Suprapubic skin (tissue), 4 donors: ENCODE results near the gene PDYN. TPM values are rescaled to one million over a fixed set of nuclear protein-coding genes. Genes with fewer than 3 reads are reported as not detected.

Source experiments
- DNase-seq, 2 donors: peaks; one replicate each; pipeline ENCODE4 v3.0.0-alpha.2; 2019; ENCODE audit warnings: low spot score in 2 of 2
- H3K27ac ChIP-seq: fragments of 200-600 bp; sonication (generic); one replicate; pipeline ENCODE4 v1.5.1; 2019
- H3K27me3 ChIP-seq: fragments of 200-600 bp; sonication (generic); one replicate; pipeline ENCODE4 v1.5.1; 2019
- H3K36me3 ChIP-seq: fragments of 200-600 bp; sonication (generic); one replicate; pipeline ENCODE4 v1.5.1; 2019
- H3K4me1 ChIP-seq: fragments of 200-600 bp; sonication (generic); one replicate; pipeline ENCODE4 v1.5.1; 2019
- H3K4me3 ChIP-seq: fragments of 200-600 bp; sonication (generic); one replicate; pipeline ENCODE4 v1.5.1; 2019; ENCODE audit warnings: mild to moderate bottlenecking
- H3K9me3 ChIP-seq: fragments of 200-600 bp; sonication (generic); one replicate; pipeline ENCODE4 v1.5.1; 2019
- EP300 ChIP-seq: sonication (generic); formaldehyde crosslinking; IDR thresholded peaks from one replicate; pipeline ENCODE4 v1.6.1; 2017; ENCODE audit warnings: antibody characterized with exemption
- POLR2A ChIP-seq, 2 donors: fragments of 450-650 bp; IDR thresholded peaks; one replicate each; pipeline ENCODE4 v1.6.1; 2017; ENCODE audit warnings: antibody characterized with exemption in 2 of 2, mild to moderate bottlenecking in 2 of 2, moderate library complexity in 2 of 2
- POLR2AphosphoS5 ChIP-seq, 3 donors: sonication (generic); formaldehyde crosslinking; IDR thresholded peaks; one replicate each; pipeline ENCODE4 v1.6.1; 2017; ENCODE audit warnings: antibody characterized with exemption in 3 of 3
- WGBS: methylation state at CpG from one replicate; pipeline ENCODE4 v1.1.5; 2018; 5-methylcytosine and 5-hydroxymethylcytosine counted together
- total RNA-seq, 4 donors: library from RNA; depleted of rRNA; stranded (reverse); fragments of >200 nt; gene quantifications; one replicate each; pipeline ENCODE4 v1.1.0, GENCODE V29; 2016
- TF ChIP-seq, protein P1 (sequence below), 2 donors: fragments of 200-600 bp in 1 of 2; fragments of 450-650 bp in 1 of 2; sonication (generic) in 1 of 2; IDR thresholded peaks; one replicate each; pipeline ENCODE4 v1.5.1; 2016 to 2019; ENCODE audit warnings: antibody characterized with exemption in 2 of 2, mild to moderate bottlenecking in 1 of 2, moderate library complexity in 1 of 2

PDYN gene
- total RNA-seq, 4 donors from 2014 or later: not detected

DNA sequence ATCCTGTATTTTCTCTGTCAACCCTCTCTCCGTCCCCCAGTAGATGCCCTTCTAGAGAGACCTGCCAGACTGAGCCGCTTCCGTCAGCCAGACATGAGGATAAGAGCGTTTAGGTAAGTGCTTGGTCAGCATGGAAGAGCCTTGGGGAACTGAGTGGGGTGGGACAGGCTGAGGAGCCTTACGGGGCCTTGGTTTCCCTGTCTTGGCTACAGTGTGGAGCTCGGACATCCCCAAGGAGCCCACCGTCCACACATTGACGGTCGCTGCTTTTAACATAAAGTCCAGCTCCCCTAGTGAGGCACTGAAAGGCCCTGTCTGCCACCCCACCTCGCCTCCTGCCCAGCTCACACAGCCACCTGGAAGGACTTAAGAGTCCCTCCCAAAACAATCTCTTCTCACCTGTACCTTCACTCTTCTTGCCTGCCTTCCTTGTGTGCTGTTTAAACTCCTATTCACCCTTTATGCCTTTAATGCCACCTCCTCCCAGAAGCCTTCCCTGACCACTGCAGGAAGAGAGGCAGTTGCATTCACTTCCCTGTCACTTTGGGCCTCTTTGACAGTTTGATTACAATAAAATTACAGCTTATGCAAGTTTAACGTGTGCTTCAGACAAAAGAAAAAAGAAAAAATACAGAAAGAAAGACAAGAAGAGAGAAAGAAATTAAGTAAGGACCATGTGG is 42.3 kb downstream of the PDYN start:
- 81% methylated on average over 11 of the region's 11 CpGs for WGBS
- Histone ChIP-seq H3K36me3 (no peaks in the 10 kb centered on the region), H3K27ac (no peak overlapping the region), H3K27me3 (no peaks in the 10 kb centered on the region), H3K9me3 (no peaks in the 10 kb centered on the region), H3K4me1 (peaks cover 14% of the 10 kb centered on the region), H3K4me3 (no peak overlapping the region)
- TF ChIP-seq EP300 (no peak), POLR2AphosphoS5 (IDR thresholded peaks at IDR 0.05) (no peak), POLR2A (IDR thresholded peaks at IDR 0.05) (no peak)
- TF ChIP-seq, protein P1, sequence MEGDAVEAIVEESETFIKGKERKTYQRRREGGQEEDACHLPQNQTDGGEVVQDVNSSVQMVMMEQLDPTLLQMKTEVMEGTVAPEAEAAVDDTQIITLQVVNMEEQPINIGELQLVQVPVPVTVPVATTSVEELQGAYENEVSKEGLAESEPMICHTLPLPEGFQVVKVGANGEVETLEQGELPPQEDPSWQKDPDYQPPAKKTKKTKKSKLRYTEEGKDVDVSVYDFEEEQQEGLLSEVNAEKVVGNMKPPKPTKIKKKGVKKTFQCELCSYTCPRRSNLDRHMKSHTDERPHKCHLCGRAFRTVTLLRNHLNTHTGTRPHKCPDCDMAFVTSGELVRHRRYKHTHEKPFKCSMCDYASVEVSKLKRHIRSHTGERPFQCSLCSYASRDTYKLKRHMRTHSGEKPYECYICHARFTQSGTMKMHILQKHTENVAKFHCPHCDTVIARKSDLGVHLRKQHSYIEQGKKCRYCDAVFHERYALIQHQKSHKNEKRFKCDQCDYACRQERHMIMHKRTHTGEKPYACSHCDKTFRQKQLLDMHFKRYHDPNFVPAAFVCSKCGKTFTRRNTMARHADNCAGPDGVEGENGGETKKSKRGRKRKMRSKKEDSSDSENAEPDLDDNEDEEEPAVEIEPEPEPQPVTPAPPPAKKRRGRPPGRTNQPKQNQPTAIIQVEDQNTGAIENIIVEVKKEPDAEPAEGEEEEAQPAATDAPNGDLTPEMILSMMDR (IDR thresholded peaks at IDR 0.05): no peak
- DNase-seq: peak in 1 of 2 donors; percentile 43

DNA sequence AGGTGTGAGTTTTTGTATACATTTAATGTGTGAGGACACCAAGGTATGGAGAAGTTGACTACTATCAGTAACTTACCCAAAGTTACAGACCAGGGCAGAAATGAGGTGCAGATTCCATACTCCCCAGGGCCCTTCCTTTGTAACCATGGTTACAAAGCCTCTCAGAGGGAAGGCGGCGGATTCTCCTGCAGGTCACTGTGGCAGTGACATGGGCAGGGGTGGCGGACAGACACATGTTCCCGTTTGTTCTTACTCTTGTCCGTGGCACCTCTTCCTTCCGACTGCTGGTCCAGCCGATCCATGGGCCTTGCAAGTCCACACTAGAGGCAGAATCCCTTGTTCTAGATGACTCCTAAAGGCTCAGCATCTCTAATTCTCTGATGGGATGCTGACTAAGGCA is 43.0 kb downstream of the PDYN start:
- no peak for TF ChIP-seq POLR2A (IDR thresholded peaks at IDR 0.05)
- no peak for TF ChIP-seq EP300
- Histone ChIP-seq H3K36me3 (no peaks in the 10 kb centered on the region), H3K9me3 (no peaks in the 10 kb centered on the region), H3K27me3 (no peaks in the 10 kb centered on the region), H3K4me3 (no peak overlapping the region), H3K4me1 (peaks cover 22% of the 10 kb centered on the region), H3K27ac (no peak overlapping the region)
- peak; percentile 29 to 41 for DNase-seq
- WGBS: 95% methylated on average over 7 of the region's 7 CpGs

DNA sequence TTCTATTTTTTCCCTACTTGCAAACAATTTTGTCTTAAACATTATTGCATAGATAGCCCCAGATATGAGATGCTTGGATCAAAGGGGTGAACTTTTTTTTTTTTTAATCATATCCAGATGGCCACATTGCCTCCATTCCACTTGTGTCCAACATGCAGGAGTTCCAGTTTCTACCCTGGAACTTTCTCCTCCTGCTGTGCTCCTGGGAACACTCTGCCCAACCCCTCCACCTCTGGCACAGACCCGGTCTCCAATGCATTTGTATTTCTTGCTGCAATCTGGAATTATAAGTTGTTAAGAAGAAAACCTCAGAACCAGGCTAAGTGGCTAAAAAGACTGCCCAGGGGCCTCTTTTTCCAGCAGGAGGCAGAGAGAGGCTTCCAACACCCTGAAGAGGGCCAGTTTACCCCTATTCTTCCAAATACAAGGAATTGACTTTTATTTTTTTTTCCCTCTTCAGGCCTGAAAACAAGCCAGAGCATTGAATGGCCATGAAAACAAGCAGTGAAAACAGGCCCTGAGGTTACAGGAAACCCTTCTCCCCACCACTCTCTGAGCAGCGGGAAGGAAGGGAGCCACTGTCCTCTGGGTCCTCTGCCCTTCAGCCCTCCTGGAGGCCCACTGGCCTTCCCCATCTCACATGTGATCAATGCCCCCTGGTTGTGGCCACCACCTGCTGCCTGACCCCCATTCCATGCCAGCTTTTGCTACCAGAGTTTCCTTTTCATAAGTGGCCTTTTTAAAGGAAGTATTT is 44.3 kb downstream of the PDYN start:
- peak; percentile 56 to 64 for DNase-seq

DNA sequence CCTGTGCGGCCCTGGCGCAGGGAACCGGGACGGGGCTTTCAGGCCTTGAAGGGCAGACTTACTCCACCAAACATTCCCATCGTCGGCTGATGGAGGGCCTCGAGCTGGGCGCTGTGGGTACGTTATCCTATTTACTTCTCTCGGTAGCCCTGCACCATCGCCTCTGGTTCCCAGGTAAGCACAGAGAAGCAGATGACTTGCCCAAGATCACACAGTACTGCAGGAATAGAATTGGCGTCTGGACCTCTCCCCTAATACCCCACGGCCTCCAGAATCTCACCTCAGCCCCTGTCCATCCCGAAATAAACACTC is 46.4 kb downstream of the PDYN start:
- H3K4me1 ChIP-seq: peaks cover 54% of the 10 kb centered on the region
- DNase-seq: peak in 1 of 2 donors; percentile 77
- WGBS: 80% methylated on average over 13 of the region's 14 CpGs
- TF ChIP-seq POLR2A (IDR thresholded peaks at IDR 0.05) (no peak), POLR2AphosphoS5 (IDR thresholded peaks at IDR 0.05) (no peak), EP300 (no peak)
- TF ChIP-seq, protein P1 (IDR thresholded peaks at IDR 0.05): no peak
- no peaks in the 10 kb centered on the region for H3K27me3 ChIP-seq
- no peaks in the 10 kb centered on the region for H3K9me3 ChIP-seq
- H3K4me3 ChIP-seq: peak overlapping the region; percentile 16
- H3K27ac ChIP-seq: no peak overlapping the region
- no peaks in the 10 kb centered on the region for H3K36me3 ChIP-seq

More for the DNA sequence above, 44.3 kb downstream of the PDYN start:
- H3K9me3 ChIP-seq: no peaks in the 10 kb centered on the region
- H3K27me3 ChIP-seq: no peaks in the 10 kb centered on the region
- H3K4me1 ChIP-seq: peaks cover 34% of the 10 kb centered on the region
- no peak overlapping the region for H3K4me3 ChIP-seq
- WGBS: 53% methylated on average over 2 of the region's 2 CpGs
- TF ChIP-seq POLR2AphosphoS5 (IDR thresholded peaks at IDR 0.05) (no peak), POLR2A (IDR thresholded peaks at IDR 0.05) (no peak), EP300 (no peak)
- TF ChIP-seq, protein P1 (IDR thresholded peaks at IDR 0.05): no peak
- H3K27ac ChIP-seq: no peak overlapping the region
- no peaks in the 10 kb centered on the region for H3K36me3 ChIP-seq

DNA sequence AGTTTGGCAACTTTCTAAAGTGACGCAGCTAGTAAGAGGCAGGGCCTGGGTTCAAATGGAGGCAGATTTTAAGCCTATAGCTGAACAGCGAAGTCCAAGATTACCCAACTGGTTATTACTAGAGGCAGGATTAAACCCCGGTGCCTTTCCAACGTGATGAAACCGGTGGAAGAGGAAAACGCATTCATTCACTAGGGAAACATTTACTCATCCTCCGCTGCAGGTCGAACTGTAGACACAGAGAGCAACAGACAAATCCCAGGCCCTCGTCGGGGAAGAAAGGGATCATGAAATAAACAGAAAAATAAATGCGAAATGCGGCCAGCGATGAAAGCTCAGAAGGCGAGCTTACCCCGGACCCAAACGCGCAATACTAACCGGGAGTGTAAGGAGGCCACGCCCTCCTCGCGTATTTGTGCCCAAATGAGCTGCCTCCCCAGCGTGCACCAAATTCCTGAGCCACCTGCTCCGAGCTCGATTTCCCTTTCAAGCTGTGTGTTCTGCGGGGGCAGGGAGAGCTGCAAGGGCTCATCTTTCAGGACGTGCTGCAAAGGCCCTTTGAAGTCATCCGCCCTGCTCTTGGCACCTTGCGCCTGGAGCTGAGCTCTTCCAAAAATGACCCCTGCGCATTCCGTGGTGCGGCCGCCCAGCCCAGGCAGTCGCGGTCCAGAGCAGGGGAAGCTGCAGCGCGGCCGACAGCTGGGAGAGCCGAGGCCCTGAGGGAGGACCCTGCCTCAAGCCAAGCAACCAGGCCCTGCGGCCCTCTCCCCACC is 46.9 kb downstream of the PDYN start:
- DNase-seq: peak; percentile 73 to 81

More for the DNA sequence above, 46.9 kb downstream of the PDYN start:
- Histone ChIP-seq H3K27ac (no peak overlapping the region), H3K9me3 (no peaks in the 10 kb centered on the region), H3K27me3 (no peaks in the 10 kb centered on the region), H3K4me3 (peak overlapping the region; percentile 16), H3K36me3 (no peaks in the 10 kb centered on the region), H3K4me1 (peaks cover 59% of the 10 kb centered on the region)
- TF ChIP-seq, protein P1 (IDR thresholded peaks at IDR 0.05): no peak
- TF ChIP-seq POLR2A (IDR thresholded peaks at IDR 0.05) (no peak), POLR2AphosphoS5 (IDR thresholded peaks at IDR 0.05) (peak in 1 of 3 donors; percentile 23), EP300 (no peak)
- WGBS: 17% methylated on average over 38 of the region's 39 CpGs
